Ishikawa (cell line): ENCODE measurements around the gene LITAF.

Experiments used
- EP300 ChIP-seq: IDR thresholded peaks from 2 replicates; pipeline ENCODE4 v1.6.1; 2012; ENCODE audit warnings: borderline replicate concordance
- FOXM1 ChIP-seq: IDR thresholded peaks from 2 replicates; pipeline ENCODE4 v1.6.1; 2012; ENCODE audit warnings: low read depth, borderline replicate concordance
- NFIC ChIP-seq: IDR thresholded peaks from 2 replicates; pipeline ENCODE4 v1.6.1; 2012
- RAD21 ChIP-seq: IDR thresholded peaks from 2 replicates; pipeline ENCODE4 v1.6.1; 2012; ENCODE audit warnings: low read depth
- REST ChIP-seq: IDR thresholded peaks from 2 replicates; pipeline ENCODE4 v1.6.1; 2012; ENCODE audit warnings: low read depth, mild to moderate bottlenecking
- TEAD4 ChIP-seq: IDR thresholded peaks from 2 replicates; pipeline ENCODE4 v1.6.1; 2012

- no peak for TF ChIP-seq EP300
- TF ChIP-seq TEAD4, result no peak
- TF ChIP-seq FOXM1, result no peak
- no peak for TF ChIP-seq RAD21
- no peak for TF ChIP-seq NFIC
- no peak for TF ChIP-seq REST
Observed at GRCh38 chr16:11517961-11518360, 68.8 kb downstream of the LITAF start.
